Anterior cingulate cortex (tissue), 58 donors: ENCODE results near the gene ADAM10.
"Not testable (repeated sequence)": the region's sequence is repeated elsewhere in the genome, so short reads cannot be mapped to it uniquely, and the experiment has no call there.

Experiments
- DNase-seq, 58 donors: peaks; one replicate each; lab custom pipeline; 2025; lab: John Stamatoyannopoulos, UW

The ADAM10 gene

DNA sequence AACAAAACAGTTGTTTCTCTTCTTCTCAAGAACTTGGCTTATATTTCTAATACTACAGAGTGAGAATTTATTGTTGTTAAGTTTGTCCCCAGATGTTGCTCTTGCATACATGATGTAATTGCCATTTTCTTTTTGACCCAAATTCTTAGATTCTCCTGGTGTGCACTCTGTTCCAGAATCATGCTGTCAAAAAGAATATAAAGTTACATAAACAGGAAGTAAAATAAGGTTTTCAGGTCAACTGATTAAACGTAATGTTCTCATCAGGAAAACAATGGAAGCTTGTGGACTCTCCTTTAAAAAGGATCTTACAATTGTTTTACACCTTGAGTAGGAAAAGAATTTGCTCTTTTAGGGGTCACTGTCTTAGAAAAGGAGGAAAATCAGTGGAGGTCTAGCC, 121.8 kb downstream of the ADAM10 start:
- DNase-seq, result no peak

DNA sequence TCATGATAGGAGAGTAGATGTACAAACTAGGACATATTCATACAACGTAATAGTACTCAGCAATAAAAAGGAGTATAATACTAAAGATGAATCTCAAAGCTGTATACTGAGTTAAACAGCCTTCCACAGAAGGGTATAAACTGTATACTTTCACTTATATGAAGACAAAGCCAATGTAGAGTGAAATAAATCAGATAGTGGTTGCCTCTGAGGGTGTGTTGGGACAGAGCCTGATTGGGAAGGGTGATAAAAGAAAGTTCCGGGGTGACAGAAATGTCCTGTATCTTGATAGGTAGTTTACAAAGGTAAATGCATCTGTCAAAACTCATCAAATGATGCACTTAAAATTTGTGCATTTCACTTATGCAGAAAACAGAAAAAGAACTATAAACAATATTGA, 122.5 kb downstream of the ADAM10 start:
- DNase-seq, result no peak

DNA sequence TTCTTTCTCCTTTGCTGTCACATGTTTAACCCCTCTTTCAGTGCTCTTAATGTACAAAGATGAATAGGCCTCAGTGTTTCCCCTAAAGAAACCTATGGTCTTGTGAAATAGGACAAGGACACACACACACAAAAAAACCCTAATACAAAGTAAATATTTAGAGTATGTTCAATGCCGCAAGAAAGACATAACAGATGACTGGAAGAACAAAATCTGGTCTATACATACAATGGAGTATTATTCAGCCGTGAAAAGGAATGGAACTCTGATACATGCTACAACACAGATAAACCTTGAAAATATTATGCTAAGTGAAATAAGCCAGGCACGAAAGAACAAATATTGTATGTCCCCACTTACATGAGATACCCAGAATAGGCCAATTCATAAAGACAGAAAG, 123.1 kb downstream of the ADAM10 start:
- no peak for DNase-seq

DNA sequence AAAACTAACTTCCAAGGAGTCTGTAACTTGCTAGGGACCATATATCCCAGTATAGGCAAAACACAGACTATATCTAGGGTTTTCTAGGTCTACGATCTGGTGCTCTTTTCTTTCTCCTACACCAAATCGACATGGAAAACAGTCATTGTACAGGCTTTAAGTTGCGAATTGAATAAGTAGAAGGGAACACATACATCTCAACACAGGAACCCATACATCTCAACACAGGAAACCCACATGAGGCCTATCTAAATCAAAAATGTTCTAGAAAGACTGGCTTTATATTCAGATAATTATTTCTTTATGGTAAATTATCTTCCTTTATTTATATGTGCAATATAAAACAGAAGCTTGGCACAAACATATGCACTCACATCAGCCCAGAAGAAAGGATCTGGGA, 126.6 kb downstream of the ADAM10 start:
- DNase-seq, result no peak

DNA sequence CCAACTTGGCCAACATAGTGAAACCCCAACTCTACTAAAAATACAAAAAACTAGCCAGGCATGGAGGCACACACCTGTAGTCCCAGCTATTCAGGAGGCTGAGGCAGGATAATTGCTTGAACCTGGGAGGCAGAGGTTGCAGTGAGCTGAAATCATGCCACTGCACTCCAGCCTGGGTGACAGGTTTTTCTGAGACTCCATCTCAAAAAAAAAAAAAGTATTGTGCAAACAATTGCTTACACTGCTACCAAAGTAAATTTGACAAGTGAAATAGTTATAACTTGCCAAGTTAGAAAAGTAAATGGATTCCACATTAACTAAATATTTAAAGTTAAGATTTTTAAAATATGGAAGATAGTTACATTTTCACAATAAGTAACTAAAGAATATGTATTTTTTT, 129.2 kb downstream of the ADAM10 start:
- DNase-seq, result not testable (repeated sequence)

DNA sequence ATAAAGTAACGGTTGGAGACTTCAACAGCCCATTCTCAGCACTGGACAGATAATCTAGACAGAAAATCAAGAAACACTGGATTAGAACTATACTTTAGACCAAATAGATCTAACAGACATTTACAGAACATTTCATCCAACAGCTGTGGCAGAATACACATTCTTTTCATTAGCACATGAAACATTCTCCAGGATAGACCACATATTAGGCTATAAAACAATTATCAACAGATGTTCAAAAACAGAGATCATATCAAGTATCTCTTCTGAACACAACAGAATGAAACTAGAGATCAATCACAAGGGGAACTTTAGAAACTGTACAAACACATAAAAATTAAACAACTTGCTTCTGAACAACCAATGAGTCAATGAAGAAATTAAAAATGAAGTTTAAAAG, 133.3 kb downstream of the ADAM10 start:
- no peak for DNase-seq

DNA sequence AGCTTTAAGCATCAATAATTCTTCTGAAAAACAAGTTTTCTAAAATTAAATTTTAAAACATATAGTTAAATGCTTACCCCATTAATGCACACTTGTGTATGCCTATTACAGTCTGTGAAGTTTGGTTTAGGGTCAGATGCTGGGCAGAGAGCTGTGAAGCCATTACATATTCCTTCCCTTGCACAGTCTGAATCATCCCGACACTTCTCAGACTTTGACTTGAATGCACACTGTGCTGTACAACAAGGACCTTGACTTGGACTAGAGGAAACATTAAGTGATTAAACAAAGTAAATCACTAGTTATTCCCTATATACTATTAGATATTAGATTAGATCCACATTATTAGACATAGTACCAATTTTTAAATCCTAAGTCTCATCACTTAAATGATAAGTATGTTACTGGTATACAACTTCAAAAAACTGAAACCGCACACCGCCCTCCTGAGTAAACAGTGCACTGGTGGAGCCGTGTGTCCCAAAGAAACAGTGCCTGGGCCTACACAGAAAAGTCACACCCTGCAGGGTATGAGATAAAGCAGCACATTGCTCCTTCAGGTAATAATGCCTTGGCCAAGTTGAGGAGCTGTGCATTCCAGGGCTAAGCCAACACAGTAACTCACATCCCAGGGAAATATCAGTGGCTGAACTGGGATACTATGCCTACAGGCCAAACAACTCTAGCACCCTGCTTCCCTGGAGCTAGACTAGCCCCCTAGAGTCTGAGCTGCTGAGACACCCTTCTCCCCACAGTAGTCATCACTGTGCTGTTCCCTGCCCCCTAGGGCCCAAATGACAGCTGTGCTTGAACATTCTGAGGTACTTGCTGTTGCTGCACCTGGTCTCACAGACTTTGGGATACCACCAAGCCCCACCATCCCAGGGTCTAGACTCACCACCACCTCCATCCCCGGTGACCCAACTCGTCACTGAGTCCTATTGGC, 137.5 kb downstream of the ADAM10 start:
- DNase-seq, result no peak

DNA sequence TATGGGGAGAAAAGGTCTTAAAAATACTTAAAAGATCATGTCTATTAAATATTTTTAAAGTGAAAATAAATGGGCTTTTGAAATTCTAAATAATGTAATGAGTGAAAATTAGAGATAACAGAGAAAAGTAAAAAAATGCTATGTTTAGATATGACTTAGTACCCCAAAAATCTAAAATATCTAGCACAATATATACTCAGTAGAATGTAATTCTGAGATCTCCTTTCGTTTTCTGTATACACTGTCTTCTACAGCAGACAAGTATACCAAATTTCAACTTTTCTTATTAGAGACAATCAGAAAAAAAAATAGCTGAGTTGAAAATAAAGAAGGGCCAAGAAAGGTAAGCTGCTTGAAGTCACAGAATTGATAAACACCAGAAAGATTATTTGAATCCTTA, 140.8 kb downstream of the ADAM10 start:
- DNase-seq, result no peak

DNA sequence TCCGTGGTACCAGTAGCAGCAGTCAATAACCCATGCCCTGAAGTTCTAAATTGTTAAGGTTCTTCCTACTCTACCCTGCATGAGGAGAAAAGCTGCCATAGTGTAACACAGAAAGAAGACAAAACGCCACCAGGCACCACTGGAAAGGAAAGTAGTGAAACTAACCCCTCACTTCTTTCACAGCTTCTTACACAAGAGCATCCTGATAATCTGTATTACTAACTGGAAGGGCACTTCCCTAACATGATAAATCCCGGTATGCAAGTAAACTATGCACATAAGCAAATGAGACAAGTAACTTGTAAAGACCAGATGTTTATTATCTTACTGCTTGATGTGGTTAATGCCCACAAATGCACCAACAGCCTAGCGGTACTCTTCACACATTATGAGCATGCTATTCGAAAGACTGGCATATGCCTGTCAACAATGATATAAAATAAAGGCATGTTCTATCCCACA, 141.3 kb downstream of the ADAM10 start:
- DNase-seq, result no peak

DNA sequence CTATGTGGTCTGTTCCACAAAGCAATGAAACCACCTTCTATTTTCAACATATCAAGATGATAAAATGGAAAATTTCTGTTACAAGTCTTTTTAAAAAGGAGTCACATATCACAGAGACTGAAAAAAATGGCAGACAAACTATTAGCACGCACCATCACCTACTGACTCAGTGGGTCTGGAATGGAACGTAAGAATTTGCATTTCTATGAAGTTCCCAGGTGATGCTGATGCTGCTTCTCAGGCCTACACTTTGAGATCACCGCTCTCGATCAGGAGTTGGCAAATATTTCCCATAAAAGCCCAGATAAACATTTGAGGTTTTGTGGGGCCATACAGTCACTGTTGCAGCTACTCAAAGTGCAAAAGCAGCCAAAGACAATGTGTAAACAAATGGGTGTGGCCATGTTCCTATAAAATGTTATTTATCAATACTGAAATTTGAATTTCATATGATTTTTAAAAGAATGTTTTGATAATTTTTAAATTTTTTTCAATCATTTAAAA, 142.9 kb downstream of the ADAM10 start:
- DNase-seq, result no peak

DNA sequence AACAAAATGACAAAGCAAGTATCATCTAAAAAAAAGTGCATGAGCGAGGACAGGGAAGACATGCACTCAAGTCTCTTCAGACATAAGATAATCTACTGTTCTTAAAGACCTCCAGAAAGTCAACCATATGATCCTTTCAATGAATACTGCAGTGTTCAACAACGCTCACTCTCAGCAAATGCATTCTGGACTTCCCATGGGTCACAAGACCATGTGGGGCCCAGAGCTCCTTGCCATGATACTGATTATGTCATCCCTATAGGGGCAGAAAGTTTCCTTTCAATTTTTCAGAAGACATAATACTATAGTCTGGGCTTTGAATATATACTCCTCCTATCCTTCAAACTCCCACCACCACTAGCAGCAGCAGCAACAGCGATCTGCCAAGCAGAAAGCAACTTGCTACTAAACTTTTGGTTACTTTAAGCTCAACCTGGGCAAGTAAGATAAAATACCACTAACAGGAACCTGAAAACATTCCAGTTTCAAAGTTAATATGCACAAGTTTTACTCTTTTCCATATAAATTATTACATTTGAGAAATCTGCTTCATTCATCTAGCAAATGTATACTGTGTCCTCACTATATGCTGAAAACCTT, 143.5 kb downstream of the ADAM10 start:
- DNase-seq, result no peak

DNA sequence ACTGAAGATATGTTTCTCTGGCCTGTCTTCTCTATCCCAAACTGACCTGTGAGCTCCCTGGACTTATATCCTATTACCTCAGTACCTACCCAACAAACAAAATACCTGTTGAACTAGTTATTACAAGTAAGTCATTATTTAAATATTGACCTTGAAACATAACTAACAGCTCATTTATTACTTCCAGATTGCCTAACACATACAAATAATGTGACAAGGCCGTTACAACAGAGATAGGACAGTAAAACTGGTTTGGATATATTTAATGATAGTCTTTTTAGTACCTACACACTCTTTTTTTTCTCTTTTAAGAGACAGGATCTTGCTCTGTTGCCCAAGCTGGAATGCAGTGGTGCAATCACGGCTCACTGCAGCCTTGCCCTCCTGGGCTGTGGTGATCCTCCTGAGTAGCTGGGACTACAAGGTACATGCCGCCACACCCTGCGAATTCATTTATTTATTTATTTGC, 145.0 kb downstream of the ADAM10 start:
- DNase-seq, result no peak

DNA sequence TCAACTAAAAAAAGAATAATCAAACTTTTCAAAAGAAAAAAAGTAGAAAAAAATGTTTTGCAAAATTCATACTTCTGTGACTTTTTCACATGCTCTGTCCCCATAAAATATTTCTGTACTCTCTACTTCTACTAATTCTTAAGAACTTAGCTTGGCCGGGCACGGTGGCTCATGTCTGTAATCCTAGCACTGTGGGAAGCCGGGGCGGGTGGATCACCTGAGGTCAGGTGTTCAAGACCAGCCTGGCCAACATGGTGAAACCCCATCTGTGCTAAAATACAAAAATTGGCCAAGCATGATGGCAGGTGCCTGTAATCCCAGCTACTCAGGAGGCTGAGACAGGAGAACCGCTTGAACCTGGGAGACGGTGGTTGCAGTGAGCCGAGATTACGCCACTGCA, 145.6 kb downstream of the ADAM10 start:
- DNase-seq, result not testable (repeated sequence)

DNA sequence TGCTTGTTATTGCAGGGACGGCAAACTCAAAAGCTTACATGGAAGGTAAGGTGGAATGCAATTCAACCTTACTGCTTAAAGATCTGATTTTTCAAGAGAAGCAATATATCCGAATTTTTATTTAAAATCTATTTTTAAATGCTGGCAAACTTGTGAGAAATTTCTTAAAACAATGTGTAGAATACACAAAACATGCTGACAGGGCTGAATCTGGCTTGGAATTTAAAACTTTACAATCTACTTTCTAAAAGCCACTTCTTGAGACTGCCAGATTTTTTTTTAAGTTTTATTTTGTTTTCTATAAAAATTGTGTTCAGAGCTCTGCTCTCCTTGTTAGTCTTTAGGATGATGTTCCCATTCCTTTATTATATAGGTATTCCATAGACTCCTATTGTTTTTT, 146.7 kb downstream of the ADAM10 start:
- DNase-seq, result no peak

DNA sequence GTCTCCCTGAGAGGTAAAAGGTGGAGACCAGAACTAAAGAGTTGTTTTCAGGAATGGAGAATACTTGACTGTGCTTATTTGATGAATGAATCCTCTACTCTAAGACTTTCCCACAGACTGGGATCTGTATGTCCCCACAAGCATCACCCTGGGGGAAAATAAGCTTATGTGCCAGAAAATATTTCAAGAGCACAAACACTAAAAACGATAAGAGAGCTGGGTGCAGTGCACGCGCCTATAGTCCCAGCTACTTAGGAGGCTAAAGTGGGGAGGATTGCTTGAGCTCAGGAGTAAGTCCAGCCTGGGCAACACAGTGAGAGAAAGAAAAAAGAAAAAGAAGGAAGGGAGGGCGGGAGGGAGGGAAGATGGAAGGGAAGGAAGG, 150.7 kb downstream of the ADAM10 start:
- no peak for DNase-seq

DNA sequence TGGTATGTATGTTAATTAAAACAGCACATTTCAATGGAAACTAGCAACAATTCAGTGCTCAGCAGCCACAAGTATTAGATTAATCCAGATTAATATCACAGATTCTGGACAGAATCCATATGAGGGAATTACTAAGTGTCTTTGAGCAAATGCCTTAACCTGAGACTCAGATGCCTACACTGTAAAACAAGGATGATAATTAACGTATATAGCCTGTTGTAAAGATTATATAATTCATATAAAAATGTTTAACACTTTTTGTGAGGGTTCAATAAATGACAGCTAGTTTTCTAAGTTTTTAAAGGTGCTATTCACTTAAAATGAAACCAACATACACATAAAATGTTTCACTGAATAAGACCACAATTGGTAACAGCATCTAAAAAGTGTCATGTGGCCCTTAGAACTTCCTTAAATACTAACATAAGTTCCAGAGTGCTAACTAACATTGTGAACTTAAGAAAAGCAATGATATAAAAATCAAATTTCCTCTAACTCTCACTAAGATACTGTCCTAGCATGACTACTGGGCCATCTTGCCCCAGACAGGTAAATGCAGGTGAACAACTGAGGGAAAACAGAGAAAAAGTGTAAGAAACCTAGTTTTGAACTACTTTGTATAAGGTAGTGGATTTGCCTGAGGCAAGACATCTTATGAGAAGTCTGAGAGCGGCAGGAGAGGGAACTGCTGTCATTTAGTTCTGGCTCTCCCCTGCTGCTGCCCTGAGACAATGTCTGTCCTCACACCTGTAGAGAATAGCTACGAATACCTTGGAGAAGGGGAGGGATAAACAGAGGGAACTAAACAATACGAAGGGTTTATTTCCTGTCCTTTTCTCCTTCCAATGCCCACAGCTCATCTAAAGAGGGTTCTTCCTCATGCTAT, 151.3 kb downstream of the ADAM10 start:
- no peak for DNase-seq

DNA sequence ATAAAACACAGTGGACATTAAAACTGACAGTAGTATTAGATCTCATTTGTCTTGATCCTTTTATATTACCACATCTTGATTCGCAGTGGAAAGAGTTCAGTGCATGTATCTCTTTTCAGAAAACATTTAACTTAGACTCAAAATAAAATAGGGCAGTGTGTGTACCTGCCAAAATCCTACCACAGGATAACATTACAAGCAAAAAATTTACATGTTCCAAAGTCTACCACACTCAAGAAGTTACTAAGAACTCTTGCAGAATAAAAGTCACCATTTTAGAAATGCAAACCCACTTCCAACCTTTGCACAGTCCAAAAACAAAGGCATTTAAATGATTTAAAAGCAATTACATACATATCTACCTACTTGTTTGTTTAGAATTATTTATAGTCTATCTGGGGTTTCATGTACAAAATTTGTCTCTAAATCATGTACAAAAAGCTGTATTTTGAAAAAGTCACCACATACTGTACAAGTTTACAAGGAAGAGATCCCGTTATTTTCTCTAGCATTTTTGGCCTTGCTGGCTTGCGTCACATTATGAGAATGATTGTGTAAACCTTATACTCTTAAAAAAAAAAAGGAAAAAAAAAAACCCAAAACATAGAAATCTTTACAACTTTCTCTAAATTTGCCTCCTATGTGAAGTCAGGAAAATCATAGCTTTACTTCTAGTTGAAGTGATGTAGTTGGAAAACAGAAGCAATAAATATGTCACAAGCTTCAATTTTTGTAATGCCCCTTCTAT, 153.8 kb downstream of the ADAM10 start:
- no peak for DNase-seq

DNA sequence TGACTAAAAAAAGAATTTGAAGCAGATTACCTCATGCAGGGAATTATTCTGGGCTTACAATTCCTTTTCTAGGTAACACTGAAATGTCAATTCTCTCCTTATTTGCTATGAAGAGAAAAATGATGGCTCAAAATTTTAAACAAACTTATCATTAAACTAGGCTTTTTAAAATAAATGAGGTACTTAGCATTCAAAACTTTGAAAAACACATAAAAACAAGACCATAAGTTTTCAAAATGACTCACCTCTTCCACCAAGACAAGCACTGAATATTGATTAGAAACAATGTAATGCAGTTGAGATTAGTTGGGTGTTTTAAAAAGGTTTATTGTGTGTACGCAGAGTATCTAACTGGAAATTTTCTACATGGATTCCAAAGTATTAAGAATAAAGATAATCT, 154.6 kb downstream of the ADAM10 start:
- no peak for DNase-seq

DNA sequence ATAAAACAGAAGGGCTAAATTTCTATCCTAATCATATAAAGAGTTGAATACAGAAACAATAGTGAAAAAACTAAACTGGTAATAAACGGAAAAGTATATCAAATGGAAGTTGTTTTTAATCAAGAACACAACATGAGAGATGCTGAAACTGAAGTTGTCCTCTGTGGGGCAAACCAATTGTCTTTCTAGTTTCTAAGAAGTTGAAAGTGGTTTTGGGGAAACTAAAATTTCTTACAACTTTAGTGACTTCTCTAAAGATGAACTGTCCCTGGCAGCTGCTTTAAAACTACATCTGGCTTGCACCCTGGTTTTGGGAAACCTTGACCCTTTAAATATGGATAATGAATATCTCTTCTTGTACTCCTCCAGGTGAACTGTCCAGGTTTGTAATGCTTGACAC, 155.6 kb downstream of the ADAM10 start:
- no peak for DNase-seq

DNA sequence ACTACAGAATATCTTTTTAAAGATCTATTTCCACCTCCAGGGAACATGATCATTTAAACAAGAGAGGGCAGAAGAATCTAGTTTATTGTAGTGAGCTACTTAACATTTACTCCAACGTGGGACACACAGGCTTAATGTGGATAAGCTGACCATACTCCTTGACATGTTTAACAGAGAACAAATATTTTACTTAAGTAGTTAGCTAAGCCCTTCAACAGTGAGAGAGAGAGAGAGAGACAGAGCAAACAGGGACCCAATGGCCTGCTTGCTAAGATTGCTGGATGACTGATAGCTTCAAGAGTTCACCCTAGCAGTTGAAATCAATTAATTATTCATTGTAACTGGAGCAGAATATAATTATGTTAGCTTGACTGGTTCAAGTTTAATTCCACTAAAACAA, 158.6 kb downstream of the ADAM10 start:
- no peak for DNase-seq
